Stimulated activated naive CD4-positive, alpha-beta T cell treated with Interleukin-2 at 50 U/mL for 16 hours (primary cell): Measurements from ENCODE around the gene FAM83C.

Experiments used
- DNase-seq: peaks from one replicate; lab custom pipeline; 2025; lab: John Stamatoyannopoulos, UW

The FAM83C gene

DNA sequence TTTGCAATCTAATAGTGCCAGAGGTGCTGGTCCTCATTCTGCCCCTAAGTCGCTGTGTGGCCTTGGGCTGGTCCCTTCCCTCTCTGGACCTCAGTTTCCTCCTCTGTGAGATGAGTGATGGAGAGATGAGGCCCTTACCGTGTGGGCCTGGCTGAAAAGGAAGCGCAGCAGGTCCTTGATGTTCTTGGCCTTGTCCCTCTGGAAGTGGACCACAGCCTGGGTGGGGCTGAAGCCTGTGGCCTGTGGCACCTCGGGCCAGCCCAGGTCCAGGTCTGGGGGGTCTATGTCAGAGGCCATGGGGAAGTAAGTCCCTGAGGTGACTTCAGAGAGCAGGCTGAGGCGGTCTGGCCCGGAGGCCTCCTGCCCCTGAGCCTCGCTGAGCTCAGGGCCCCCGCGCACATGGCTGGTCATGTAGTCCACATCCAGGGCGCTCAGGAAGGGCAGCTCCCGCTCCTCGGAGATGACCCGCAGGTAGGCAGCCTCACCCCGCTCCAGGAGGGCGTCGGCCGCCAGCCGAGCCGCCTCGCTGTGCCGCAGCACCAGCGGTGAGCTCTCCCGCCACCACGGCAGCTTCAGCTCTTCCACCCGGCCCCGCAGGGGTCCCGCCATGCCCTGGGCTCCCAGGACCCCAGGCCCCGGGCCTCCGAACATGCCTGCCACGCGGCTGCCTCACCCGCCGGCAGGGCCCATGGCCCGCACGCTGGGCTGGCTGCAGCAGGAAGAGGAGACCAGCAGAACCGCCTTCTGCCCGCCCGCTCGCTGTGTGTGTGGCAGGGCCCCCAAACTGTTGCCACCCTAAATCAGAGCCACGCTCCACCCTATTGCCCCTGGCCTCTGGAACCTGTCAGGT is at the start of gene FAM83C:
Gene FAM83C, minus strand, starts transcription at position 772 of the 850 bp plus-strand sequence. Its CDS starts 121 bp downstream, at position 651.
- no peak for DNase-seq

DNA sequence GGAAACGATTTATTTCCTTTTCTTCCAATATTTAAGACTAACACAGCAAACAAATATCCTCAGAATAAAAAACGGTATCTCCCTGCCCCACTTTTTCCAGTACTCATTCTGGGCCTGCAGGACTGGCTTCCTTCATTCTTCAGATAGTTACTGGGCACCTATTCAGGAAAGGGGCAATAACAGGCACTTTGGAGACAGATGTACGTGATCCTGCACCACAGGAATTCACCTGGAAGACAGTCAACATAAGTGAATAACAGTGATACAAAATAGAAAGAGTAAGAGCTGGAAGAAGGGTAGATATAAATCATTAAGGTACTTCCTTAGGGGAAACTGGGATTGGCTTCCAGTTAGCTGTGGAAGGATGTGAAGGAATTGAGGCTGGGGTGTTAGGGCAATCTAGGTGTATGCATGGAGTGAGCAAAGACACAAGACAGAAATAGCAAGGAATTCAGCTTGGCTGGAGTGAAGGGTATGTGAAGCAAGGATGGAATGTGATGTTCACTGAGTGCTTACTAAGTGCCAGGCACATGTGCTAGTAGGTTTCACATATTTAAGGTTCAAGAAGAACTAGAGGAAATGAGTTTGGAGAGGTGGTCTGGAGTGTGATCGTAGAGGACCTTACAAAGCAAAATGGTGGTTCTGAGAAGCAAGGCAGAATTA is 49.3 kb upstream of the FAM83C start:
- no peak for DNase-seq

DNA sequence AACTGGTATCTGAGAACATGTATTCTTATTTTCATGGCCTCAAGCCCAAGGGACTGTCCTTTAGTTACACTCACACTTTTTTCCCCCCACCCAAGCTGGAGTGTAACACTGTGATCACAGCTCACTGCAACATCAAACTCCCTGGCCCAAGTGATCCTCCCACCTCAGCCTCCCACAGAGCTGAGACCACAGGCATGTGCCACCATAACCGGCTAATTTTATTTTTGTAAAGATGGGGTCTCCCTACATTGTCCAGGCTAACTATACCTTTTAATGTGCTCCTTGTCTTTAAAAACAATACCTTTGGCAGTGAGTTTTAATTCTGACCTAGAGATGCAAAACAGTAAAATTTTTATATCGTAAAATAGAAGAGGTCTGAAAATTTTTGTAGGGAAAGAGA is 48.2 kb upstream of the FAM83C start:
- no peak for DNase-seq

DNA sequence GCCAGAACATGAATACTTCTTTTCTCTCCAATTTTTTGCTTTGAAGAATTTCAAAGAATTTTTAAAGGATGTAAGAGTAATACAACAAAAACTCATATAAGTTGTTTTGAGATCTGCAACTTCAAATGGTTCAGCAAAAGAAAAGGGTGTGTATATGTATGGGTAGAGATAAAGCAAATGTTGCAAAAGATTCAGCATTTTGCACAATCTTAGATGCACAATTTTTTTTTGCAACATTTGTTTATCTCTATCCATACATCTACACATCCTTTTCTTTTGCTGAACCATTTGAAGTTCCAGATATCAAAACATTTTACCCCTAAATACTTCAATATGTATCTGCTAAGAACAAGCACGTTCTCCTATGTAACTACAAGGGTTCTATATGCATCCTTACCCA is 47.4 kb upstream of the FAM83C start:
- no peak for DNase-seq

DNA sequence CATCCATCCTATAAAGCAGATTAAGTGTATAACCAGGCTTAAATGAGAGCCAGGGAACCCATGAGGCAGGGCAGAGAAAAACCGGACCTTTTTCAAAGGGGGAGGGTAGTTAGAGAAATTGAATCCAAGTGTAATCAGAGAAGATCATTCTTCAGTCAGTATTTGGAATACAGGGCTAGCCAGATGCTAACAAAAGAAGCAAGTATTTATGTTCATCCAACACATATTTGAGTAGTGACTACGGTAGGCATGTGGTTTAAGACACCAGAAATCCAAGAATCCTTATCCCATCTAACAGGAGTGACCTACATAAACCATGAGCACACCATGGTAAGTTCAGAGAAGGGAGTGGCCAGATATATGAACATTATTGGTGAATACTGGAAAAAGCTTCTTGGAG is 46.8 kb upstream of the FAM83C start:
- no peak for DNase-seq

DNA sequence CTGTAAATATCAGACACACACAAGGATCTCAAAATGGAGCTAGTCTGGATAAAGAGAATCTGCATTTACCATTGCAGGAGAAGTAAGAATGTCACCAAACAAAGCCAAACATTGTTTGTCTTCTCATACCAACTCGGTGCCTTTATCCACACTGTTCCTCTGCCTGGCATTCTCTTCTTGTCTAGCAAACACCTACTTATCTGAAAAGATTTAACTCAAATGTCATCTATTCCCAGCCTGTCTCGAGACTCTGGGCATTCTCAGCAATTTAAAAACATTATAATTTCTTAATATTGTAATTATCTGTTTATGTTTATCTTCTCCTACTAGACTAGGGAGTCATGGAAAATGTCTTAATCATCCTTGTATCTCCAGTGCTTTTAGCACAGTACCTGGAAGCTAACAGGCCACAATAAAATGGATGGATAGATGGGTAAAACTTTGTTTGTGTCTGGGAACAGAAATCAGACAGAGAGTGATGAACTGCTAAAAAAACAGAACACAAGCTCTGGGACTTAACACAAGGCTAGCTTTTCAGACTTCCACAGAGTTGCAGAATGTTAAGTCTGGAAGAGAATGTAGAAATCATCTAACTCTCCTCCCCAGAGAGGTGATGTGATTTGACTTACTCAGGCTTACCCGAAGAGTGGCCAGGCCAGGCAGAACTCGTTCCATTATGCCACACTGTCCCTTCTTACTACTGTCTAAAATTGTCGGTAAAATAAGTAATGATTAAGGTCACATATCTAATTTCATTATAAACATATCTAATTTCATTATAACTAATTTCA is 42.3 kb upstream of the FAM83C start:
- DNase-seq: no peak

DNA sequence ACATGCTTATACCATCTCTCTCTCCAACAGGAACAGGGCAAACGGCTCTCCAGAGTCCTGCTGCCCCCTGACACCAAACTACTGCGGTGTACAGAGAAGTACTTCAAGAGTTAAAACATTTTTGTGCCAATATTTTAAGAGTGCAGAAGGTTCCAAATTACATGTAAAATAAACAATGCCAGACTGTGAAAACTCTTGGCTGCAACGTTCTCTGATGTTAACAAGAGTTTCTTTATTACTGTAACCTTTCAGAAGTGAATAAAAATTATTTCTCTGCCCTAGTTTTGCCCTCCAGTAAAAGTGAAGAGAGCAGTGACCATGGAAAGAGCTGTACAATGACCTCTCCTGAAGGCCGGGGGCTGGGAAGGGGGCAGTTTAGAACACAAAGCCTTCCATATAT is 41.4 kb upstream of the FAM83C start:
- DNase-seq: no peak

DNA sequence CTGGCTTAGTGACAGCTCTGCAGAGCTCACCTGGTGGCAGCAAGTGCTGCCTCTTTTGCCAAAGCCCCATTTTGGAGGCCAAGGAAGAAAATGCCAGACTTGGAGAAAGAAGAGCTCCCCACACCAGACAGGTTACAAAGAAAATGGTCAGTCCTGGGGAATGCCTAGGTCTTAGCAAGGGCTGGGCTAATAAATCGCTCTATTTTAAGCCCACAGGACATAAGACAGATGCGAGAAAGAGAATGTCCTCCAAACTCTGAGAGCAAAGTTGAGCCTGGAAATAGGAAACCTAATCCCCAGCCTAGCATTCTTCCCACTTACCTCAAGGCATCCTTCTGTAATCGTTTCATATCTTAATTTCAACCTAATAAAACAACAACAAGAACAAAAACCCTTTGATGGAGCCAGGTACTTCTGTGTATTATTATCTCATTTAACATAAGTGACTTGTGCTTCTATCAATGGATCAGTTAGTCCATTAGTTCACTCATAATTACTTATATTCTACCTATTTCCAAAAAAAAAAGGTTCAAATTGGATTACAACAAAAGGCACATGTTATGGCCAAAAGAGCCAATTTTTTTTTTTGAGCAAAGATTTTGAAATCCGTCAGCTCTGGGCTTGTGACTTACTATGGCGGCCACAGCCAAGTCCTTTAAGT is 40.4 kb upstream of the FAM83C start:
- DNase-seq: no peak

DNA sequence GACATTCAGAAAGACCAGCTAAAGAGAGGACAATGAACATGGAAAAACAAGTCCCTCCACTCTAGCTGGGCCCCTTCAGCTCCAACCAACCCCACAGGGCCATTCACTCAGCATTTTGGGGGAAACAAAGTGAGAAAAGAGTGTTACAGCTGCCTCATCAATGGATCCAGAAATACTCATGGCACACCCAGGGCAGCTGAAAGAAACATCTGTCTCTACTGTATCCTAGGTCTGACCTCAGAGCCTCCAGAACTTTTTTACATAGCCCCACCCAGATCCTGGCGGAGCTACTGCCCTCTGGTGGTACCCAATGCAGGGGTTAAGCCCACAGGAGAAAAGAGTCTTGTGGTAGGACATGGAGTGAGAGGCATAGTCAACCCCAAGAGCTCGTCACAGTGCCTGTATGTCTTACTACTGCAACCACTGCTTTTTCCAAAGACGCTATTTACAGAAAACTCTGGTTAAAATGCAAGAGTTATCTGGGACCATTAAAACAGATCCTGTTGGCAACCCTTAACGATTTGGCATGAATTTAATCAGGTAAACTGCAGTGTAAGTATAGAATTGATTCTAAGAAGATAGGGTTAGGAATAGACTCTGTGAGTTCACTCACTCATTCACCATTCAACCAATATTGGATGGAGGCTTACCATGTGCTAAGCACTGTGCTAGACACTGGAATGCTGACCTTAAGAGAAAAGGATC is 37.4 kb upstream of the FAM83C start:
- peak; percentile 14 for DNase-seq

DNA sequence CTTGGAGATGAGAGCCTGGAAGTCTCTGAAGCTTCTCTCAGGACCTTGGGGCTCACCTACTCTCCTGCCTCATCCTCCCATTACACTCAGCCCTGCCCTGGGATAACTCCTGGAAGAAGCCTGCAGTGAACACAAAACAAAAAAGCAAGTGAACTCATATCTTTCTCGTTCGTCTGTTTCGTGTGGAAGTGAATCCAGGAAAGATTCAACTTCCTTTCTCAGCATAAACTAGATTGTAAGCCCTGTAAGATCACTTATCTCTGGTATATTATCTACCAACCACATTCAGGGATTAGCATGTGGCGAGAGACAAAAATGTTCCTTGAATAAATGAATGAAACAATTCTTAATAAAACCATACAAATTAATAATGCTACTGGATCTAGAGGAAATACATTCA is 36.5 kb upstream of the FAM83C start:
- DNase-seq: no peak

DNA sequence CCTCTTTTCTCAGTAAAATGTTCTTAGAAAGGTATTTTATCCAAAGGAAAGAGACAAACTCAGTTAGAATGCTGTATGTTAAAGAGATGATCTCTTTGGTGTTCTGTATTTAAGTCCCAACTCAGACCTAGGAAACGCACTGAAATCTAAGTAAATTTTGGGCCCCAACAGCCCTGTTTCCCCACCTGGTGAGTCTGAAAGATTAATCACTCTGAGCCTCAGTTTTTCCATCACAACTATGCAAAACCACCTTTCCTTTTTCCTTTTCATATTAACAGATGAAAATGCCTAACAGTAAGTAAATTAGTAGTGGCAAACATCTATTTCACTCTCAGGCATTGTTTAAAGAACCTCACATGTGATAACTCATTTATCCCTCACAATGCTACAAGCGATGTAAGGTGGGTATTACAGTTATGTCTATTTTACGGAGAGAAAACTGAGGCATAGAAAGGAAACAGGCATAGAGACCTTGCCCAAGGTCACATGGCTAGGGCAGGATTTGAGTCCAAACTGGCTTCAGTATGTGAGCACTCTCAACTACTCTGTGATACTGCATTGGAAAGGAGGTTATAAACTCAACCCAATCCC is 36.0 kb upstream of the FAM83C start:
- DNase-seq: no peak

DNA sequence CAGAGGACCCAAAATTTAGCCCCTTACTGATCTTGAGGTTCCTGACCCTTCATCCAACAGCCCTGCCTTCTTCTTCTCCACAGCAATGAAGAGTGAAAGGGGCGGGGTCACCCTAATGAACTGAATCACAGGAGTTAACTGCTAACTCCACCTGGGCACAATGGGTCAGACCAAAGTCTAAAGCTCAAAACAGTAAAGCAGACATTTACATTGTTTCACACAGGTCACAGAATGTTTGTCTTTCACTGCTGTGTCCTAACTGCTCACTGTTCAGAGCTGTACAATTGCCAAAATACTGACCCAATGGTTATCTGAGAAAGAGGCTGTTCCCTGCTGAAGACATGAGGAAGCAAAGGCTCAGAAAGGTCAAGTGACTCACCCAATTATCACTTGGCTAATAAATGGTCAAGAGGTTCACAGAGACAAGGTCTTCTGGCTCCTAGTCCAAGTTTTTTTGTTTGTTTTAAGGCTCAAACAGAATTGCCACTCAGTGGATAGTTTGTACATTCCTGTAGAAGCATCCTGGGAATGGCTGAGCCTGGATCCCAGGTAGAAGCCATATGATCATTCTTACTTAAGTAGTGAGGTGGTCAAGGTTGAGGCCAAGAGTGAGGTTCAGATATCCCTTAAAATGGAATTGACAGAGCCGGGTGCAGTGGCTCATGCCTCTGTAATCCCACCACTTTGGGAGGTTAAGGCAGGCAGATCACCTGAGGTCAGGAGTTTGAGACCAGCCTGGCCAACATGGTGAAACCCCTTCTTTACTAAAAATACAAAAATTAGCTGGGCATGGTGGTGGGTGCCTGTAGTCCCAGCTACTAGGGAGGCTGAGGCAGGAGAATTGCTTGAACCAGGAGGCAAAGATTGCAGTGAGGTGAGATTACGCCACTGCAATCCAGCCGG is 35.1 kb upstream of the FAM83C start:
- no peak for DNase-seq

DNA sequence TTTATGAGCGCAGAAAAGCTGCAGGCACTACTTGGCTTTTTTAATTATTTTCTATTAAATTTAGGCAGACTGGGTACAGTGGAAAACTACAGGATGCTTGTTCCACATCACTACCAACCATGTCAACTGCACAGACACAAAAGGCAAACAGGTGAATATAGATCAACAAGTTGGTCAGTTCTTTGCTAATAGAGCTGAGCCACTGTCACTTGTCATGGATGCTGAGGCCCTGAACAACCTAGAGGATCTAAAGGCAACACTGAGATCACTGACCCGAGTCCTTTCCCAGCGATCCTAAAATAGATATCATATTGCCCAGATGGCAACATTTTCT is 34.5 kb upstream of the FAM83C start:
- DNase-seq: no peak

DNA sequence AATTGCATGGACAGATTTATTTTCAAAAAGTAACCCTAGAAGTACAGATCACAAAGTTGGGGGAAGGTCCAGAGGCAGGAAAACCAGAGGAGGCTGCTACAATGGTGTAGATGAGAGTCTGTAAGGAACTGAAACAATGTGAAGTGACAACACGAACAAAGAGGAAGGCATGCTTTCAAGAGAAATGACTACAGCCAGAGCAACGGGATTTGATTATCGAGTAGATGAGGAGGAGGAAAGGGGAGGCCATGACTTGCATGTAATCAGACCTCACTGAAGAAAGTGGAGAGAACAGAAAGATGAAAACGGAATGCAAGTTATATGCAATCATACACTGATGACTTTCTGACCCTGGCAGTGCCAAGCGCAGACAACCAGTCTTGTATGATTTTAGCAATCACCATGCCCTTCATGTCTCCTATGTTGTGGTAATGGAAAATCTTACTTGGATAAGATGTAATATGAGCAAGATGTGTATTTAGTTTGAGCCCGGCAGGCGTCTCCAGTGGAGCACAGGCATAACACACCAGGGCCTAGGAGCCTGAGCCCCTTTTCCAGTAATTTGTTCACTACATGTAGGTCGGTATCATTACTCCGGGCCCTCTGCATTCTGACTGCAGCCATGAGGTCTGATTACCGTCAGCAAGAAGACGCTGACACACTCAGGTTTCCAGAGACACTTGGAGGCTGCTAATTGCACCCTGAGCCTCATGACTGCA is 34.0 kb upstream of the FAM83C start:
- no peak for DNase-seq

DNA sequence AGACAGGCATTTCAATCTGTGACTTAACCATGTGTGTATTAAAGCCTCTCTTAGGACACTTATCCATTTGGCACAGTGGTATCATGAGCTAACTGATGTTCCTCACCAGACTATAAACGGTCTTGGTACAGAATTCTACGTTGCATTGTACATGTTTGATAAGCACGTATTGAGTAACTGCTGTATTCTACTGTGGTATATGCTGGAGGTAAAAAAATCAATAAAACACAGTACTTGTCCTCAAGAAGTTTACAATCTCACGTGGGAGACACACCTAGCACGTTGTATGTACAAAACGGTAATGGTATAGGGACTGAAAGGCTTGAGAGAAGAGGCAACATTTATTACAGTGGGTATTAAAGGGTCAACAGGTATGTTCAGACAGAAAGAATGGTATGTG is 33.2 kb upstream of the FAM83C start:
- DNase-seq: no peak

DNA sequence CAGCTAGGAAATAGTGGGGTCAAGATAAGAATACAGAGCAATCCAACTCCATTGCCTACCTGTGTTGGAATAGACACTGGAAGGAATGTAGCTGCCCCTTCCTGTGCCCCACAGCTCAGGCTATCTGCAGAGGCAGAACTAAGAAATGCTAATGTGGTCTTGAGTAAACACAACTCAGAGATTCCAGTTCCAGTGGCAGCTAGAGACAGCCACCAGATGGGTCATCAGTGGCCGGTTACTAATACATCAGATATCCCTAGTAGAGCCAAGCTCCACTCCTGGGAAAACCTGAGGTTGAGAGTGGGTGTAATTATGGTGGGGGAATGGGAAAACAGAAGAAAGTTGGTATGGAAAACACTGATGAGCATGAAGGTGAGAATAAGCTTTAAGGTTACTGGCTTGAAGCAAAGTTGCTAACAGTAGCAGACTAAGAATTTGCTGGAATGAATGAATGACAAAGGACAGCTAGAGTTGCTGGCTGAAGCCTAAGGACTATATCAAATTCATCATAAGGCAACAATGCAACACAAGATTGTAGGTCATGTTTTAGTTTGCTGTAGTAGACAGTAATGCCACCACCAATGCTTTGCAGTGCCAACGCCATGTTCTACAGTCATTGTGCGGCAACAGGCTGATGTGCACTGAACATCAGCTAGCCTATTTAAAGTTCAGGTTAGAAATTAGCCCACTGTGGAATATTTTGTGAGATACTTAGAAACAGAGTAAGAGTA is 28.3 kb upstream of the FAM83C start:
- no peak for DNase-seq

DNA sequence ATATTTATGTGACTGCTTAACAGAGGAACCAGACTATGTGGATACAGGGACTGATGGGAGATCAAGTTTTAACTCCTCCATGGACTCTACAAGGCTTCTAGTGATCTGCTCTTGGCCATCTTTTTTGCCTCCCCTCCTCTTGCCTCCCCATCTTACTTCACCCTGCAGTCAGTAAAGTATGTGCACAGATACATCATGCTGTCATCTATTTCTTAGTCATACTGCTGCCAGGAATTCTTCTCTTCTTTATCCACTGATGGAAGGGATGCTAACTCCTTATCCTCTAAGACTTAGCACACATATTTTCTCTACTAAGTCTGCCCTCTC is 27.6 kb upstream of the FAM83C start:
- DNase-seq: no peak

DNA sequence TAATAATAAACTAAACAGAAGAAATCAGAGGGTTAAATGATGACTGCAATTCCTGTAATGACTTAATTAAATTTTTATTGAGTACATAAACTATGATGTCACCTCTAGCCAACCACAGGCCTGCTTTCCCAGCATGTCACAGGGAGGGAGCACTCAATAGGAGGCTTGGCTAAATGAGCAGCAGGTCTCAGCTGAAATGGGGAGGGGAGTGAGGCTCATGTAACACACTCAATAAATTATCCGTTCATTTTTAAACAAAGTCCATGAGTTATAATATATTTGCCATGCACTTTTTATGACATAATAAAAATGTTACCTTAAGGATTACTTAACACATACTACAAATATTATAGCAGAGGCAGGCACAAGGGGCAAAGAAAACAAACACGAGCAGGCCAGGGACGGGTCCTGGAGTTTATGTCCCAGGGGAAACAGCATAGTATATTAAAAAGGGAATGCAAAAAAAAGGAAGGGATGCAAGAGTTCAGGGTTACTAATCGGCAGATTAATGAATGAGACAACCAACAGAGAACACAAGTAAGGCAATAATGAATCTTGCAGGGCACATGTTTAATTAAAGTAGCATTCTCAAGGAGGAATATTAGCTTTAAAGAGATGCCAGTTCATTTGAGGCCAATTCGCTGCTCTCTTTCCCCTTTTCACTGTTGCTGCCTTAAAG is 27.1 kb upstream of the FAM83C start:
- no peak for DNase-seq
